ENCODE results near the gene RNF38. TPM values are rescaled to one million over a fixed set of nuclear protein-coding genes. Genes with fewer than 3 reads are reported as not detected.
"Not testable (repeated sequence)": the region's sequence is repeated elsewhere in the genome, so short reads cannot be mapped to it uniquely, and the experiment has no call there.

RNF38 gene
- polyA plus RNA-seq, 1 donor: 24.4 TPM

GRCh38 chr9:36437790-36438189, 37.7 kb upstream of the RNF38 start:
- no peaks in the 10 kb centered on the region for H3K27me3 ChIP-seq (ENCODE audit: control insufficient read depth, insufficient read depth, low read length)
- DNase-seq: no peak
- WGBS (ENCODE audit: insufficient coverage, low lambda C conversion rate): no CpG with 5 or more reads among the region's 3 CpGs
- H3K36me3 ChIP-seq (ENCODE audit: control insufficient read depth, insufficient read depth, low read length): no peaks in the 10 kb centered on the region
- H3K27ac ChIP-seq (ENCODE audit: low read length): no peak overlapping the region
- H3K9me3 ChIP-seq (ENCODE audit: control insufficient read depth, low read depth, low read length): no peaks in the 10 kb centered on the region
- no peaks in the 10 kb centered on the region for H3K4me1 ChIP-seq (ENCODE audit: control insufficient read depth, insufficient read depth, low read length)
- H3K4me3 ChIP-seq (ENCODE audit: low read length): no peak overlapping the region

GRCh38 chr9:36436909-36437308, 36.8 kb upstream of the RNF38 start:
- Histone ChIP-seq H3K9me3 (ENCODE audit: control insufficient read depth, low read depth, low read length) (no peaks in the 10 kb centered on the region), H3K4me1 (ENCODE audit: control insufficient read depth, insufficient read depth, low read length) (no peaks in the 10 kb centered on the region)

GRCh38 chr9:36433386-36433785, 33.3 kb upstream of the RNF38 start:
- Histone ChIP-seq H3K4me3 (ENCODE audit: low read length) (no peak overlapping the region), H3K4me1 (ENCODE audit: control insufficient read depth, insufficient read depth, low read length) (no peaks in the 10 kb centered on the region), H3K36me3 (ENCODE audit: control insufficient read depth, insufficient read depth, low read length) (no peaks in the 10 kb centered on the region), H3K27ac (ENCODE audit: low read length) (no peak overlapping the region), H3K27me3 (ENCODE audit: control insufficient read depth, insufficient read depth, low read length) (no peaks in the 10 kb centered on the region), H3K9me3 (ENCODE audit: control insufficient read depth, low read depth, low read length) (no peaks in the 10 kb centered on the region)
- WGBS (ENCODE audit: insufficient coverage, low lambda C conversion rate): 100% methylated on average over 1 of the region's 6 CpGs
- DNase-seq: no peak

More at GRCh38 chr9:36436909-36437308, 36.8 kb upstream of the RNF38 start:
- WGBS (ENCODE audit: insufficient coverage, low lambda C conversion rate): no CpG with 5 or more reads among the region's 2 CpGs
- H3K27me3 ChIP-seq (ENCODE audit: control insufficient read depth, insufficient read depth, low read length): no peaks in the 10 kb centered on the region
- H3K27ac ChIP-seq (ENCODE audit: low read length): no peak overlapping the region
- no peaks in the 10 kb centered on the region for H3K36me3 ChIP-seq (ENCODE audit: control insufficient read depth, insufficient read depth, low read length)
- no peak for DNase-seq
- H3K4me3 ChIP-seq (ENCODE audit: low read length): no peak overlapping the region

GRCh38 chr9:36431078-36431477, 31.0 kb upstream of the RNF38 start:
- Histone ChIP-seq H3K4me1 (ENCODE audit: control insufficient read depth, insufficient read depth, low read length) (no peaks in the 10 kb centered on the region), H3K4me3 (ENCODE audit: low read length) (no peak overlapping the region), H3K27ac (ENCODE audit: low read length) (no peak overlapping the region), H3K36me3 (ENCODE audit: control insufficient read depth, insufficient read depth, low read length) (no peaks in the 10 kb centered on the region), H3K27me3 (ENCODE audit: control insufficient read depth, insufficient read depth, low read length) (no peaks in the 10 kb centered on the region), H3K9me3 (ENCODE audit: control insufficient read depth, low read depth, low read length) (no peaks in the 10 kb centered on the region)
- no peak for DNase-seq
- no CpG with 5 or more reads among the region's 4 CpGs for WGBS (ENCODE audit: insufficient coverage, low lambda C conversion rate)

GRCh38 chr9:36426945-36427344, 26.9 kb upstream of the RNF38 start:
- Histone ChIP-seq H3K4me1 (ENCODE audit: control insufficient read depth, insufficient read depth, low read length) (no peaks in the 10 kb centered on the region), H3K27ac (ENCODE audit: low read length) (no peak overlapping the region), H3K4me3 (ENCODE audit: low read length) (no peak overlapping the region), H3K36me3 (ENCODE audit: control insufficient read depth, insufficient read depth, low read length) (no peaks in the 10 kb centered on the region), H3K9me3 (ENCODE audit: control insufficient read depth, low read depth, low read length) (no peaks in the 10 kb centered on the region), H3K27me3 (ENCODE audit: control insufficient read depth, insufficient read depth, low read length) (no peaks in the 10 kb centered on the region)
- DNase-seq: no peak

GRCh38 chr9:36426348-36426747, 26.3 kb upstream of the RNF38 start:
- 100% methylated on average over 3 of the region's 5 CpGs for WGBS (ENCODE audit: insufficient coverage, low lambda C conversion rate)
- no peaks in the 10 kb centered on the region for H3K9me3 ChIP-seq (ENCODE audit: control insufficient read depth, low read depth, low read length)
- no peak for DNase-seq
- H3K27ac ChIP-seq (ENCODE audit: low read length): no peak overlapping the region
- H3K4me3 ChIP-seq (ENCODE audit: low read length): no peak overlapping the region
- no peaks in the 10 kb centered on the region for H3K4me1 ChIP-seq (ENCODE audit: control insufficient read depth, insufficient read depth, low read length)
- no peaks in the 10 kb centered on the region for H3K36me3 ChIP-seq (ENCODE audit: control insufficient read depth, insufficient read depth, low read length)
- H3K27me3 ChIP-seq (ENCODE audit: control insufficient read depth, insufficient read depth, low read length): no peaks in the 10 kb centered on the region

GRCh38 chr9:36424289-36425055, 24.4 kb upstream of the RNF38 start:
- no peaks in the 10 kb centered on the region for H3K36me3 ChIP-seq (ENCODE audit: control insufficient read depth, insufficient read depth, low read length)
- no peak overlapping the region for H3K4me3 ChIP-seq (ENCODE audit: low read length)
- H3K27me3 ChIP-seq (ENCODE audit: control insufficient read depth, insufficient read depth, low read length): no peaks in the 10 kb centered on the region
- peaks cover 7% of the 10 kb centered on the region for H3K4me1 ChIP-seq (ENCODE audit: control insufficient read depth, insufficient read depth, low read length)
- H3K9me3 ChIP-seq (ENCODE audit: control insufficient read depth, low read depth, low read length): no peaks in the 10 kb centered on the region
- DNase-seq: no peak
- H3K27ac ChIP-seq (ENCODE audit: low read length): no peak overlapping the region
- no CpG with 5 or more reads among the region's 8 CpGs for WGBS (ENCODE audit: insufficient coverage, low lambda C conversion rate)

- Histone ChIP-seq H3K9me3 (ENCODE audit: control insufficient read depth, low read depth, low read length) (no peaks in the 10 kb centered on the region), H3K4me3 (ENCODE audit: low read length) (no peak overlapping the region), H3K27ac (ENCODE audit: low read length) (no peak overlapping the region), H3K4me1 (ENCODE audit: control insufficient read depth, insufficient read depth, low read length) (peaks cover 10% of the 10 kb centered on the region), H3K27me3 (ENCODE audit: control insufficient read depth, insufficient read depth, low read length) (no peaks in the 10 kb centered on the region), H3K36me3 (ENCODE audit: control insufficient read depth, insufficient read depth, low read length) (no peaks in the 10 kb centered on the region)
- WGBS (ENCODE audit: insufficient coverage, low lambda C conversion rate): 100% methylated on average over 1 of the region's 3 CpGs
- no peak for DNase-seq
Measured at GRCh38 chr9:36423206-36423605, 23.1 kb upstream of the RNF38 start.

- whole genome bisulfite sequencing (ENCODE audit: insufficient coverage, low lambda C conversion rate): 33% methylated on average over 1 of the region's 9 CpGs
- Histone ChIP-seq H3K4me1 (ENCODE audit: control insufficient read depth, insufficient read depth, low read length) (peaks cover 10% of the 10 kb centered on the region), H3K36me3 (ENCODE audit: control insufficient read depth, insufficient read depth, low read length) (peaks cover 4% of the 10 kb centered on the region), H3K27ac (ENCODE audit: low read length) (no peak overlapping the region), H3K4me3 (ENCODE audit: low read length) (no peak overlapping the region), H3K27me3 (ENCODE audit: control insufficient read depth, insufficient read depth, low read length) (no peaks in the 10 kb centered on the region), H3K9me3 (ENCODE audit: control insufficient read depth, low read depth, low read length) (no peaks in the 10 kb centered on the region)
- DNase-seq: no peak
Measured at GRCh38 chr9:36416890-36417289, 16.8 kb upstream of the RNF38 start.

GRCh38 chr9:36415822-36416525, 15.9 kb upstream of the RNF38 start:
- no CpG with 5 or more reads among the region's 11 CpGs for WGBS (ENCODE audit: insufficient coverage, low lambda C conversion rate)
- Histone ChIP-seq H3K27me3 (ENCODE audit: control insufficient read depth, insufficient read depth, low read length) (no peaks in the 10 kb centered on the region), H3K4me3 (ENCODE audit: low read length) (no peak overlapping the region), H3K27ac (ENCODE audit: low read length) (no peak overlapping the region), H3K9me3 (ENCODE audit: control insufficient read depth, low read depth, low read length) (no peaks in the 10 kb centered on the region), H3K36me3 (ENCODE audit: control insufficient read depth, insufficient read depth, low read length) (peaks cover 4% of the 10 kb centered on the region), H3K4me1 (ENCODE audit: control insufficient read depth, insufficient read depth, low read length) (peaks cover 10% of the 10 kb centered on the region)
- no peak for DNase-seq

- not testable (repeated sequence) for H3K27ac ChIP-seq (ENCODE audit: low read length); H3K4me3 ChIP-seq (ENCODE audit: low read length); H3K36me3 ChIP-seq (ENCODE audit: control insufficient read depth, insufficient read depth, low read length); DNase-seq; H3K27me3 ChIP-seq (ENCODE audit: control insufficient read depth, insufficient read depth, low read length); H3K4me1 ChIP-seq (ENCODE audit: control insufficient read depth, insufficient read depth, low read length); H3K9me3 ChIP-seq (ENCODE audit: control insufficient read depth, low read depth, low read length)
- WGBS (ENCODE audit: insufficient coverage, low lambda C conversion rate): no CpG with 5 or more reads among the region's 3 CpGs
Measured at GRCh38 chr9:36411410-36411809, 11.3 kb upstream of the RNF38 start.
